CD4-positive, alpha-beta T cell treated with Interleukin-2 at 100 ng/mL for 4 hours (primary cell): ENCODE measurements around the gene SERPINB8.

Experiments used
- DNase-seq: peaks from one replicate; pipeline ENCODE4 v3.0.0-alpha.2; 2020; ENCODE audit warnings: low spot score

The SERPINB8 gene

DNA sequence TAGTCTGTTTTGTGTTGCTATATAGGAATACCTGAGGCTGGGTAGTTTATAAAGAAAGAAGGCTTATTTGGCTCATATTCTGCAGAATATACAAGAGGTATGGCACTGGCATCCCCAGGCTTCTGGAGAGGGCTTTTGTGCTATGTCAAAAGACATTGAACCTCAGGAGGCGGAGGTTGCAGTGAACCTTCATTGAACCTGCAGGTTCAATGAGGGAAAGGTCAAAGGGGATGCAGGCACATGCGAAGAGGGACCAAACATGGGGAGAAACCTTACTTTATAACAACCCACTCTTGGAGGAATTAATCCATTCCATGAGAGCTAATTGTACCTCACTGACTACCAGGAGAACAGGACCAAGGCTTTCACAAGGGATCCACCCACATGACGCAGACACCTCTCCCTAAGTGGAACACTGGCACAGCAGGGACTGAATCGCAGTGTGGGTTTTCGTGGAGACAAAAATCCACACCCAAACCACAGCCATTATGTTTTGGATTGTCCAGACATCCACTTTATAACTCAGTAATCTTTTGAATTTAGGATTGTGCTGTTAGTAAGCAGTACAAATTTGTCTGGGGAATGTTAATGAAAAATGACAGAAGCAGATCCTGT lies 4.1 kb upstream of the SERPINB8 start:
- no peak for DNase-seq

DNA sequence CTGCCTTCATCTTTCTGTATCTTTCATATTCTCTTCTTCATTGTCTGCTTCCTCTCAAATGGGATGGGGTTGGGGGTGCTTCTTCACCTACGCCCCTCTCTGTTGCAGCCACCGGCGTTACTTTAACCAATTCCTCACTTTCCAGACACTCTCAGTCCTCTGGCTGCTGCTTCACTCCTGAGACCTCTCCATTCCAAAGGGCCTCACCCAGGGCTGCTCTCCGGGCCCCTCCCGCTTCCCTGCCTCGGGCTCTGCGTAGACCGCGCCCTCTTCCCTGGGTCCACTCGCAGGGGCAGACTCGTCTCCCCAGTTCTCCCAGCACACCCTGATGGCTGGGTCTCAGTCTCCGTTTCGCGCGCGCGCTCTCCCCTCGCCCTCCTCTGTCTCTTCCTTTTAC lies 926 bp downstream of the SERPINB8 start:
- no peak for DNase-seq

DNA sequence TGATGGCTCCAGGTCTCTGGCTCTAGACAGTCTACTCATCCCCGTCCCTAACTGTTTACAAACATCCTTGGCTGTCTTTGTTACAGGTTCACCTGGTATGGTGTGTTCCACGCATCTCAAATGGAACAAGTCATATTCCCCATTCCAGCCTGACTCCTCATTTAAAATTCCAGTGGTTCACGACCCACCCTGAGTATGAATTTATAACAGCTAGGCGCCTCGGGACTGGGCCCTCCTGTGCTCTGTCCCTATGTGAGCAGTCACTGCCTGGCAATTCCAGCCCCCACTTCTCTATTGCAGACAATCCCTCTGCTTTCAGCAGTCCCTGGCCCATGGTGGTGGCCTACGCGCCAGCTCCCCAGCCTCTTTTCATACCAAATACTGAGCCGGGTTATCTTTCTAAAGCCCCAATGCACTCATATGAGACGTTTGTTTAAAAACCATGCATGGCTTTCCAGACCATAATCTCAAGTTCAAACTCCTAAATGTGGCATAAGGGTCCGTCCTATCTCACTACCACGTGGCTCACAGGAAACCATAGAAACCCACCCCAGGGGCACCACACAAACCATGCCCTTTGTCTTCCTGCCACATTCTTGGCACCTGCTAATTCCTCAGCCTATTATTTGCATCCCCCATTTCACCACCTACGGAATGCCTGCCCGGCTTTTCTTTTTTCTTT lies 1.6 kb downstream of the SERPINB8 start:
- DNase-seq, result no peak

DNA sequence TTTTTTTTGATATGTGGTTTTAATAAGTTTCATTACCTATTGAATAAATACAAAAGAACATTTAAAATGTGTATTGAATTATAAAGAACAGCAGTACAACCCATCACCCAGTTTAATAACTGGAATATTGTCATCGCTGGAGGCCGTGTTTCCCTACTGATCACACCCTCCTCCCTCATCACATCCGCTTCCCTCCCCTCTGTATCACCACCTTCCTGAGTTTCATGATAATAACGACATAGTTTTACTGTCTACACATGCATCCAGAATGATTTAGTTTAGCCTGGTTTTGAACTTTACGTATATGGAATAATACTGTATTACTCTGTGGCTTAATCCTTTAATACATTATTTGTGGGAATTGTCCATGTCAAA lies 2.1 kb downstream of the SERPINB8 start:
- DNase-seq, result no peak

DNA sequence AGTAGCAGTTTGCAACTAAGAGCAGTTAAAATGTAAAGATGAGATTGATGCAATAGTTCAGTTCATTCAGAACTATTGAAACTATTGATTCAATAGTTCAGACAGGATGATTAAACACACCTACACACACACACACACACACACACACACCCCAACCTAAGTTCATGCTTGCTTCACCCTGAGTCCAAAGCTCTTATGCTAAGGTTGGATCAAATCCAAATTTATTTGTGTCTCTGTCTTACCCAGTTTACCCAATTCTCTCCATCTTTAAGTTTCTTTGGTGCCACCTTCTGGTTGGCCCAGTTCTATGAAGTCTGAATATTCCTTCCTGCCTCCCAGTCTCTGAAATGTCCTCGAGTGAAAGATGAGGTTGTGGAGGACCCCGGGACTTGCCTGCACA lies 5.1 kb downstream of the SERPINB8 start:
- DNase-seq, result peak; percentile 47

DNA sequence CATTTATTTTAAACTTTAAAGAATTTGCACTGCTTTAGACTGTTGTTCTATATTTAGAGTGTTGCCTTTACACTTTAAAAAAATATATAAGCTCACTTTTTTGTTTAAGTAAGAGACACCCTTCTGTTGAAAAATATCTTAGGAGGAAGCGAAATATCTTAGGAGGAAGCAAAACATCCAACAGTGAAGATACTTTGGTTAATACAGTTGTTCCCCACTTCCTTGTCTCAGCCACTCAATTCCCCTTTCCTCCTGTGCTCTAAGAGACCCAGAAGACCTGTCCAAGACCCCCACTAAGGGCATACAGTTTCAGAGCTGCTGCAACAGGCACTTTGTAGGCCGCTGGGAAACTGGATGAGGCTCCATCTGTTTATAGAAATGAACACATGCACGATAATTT lies 5.7 kb downstream of the SERPINB8 start:
- DNase-seq, result no peak

DNA sequence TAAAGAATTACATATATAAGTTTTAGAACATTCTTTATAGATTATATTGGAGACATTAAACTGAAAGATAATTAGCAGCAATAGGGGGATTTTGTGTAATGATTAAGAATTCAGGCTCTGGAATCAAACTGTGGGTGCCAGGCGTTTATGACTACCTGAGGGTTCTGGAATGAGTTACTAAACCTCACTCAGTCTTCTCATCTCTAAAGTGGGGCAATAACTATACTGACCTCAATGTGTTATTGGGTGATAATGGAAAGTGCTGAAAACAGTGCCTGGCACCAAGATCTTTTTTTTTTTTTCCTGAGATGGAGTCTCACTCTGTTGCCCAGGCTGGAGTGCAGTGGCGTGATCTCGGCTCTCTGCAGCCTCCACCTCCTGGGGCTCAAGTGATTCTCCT lies 7.2 kb downstream of the SERPINB8 start:
- DNase-seq, result no peak

DNA sequence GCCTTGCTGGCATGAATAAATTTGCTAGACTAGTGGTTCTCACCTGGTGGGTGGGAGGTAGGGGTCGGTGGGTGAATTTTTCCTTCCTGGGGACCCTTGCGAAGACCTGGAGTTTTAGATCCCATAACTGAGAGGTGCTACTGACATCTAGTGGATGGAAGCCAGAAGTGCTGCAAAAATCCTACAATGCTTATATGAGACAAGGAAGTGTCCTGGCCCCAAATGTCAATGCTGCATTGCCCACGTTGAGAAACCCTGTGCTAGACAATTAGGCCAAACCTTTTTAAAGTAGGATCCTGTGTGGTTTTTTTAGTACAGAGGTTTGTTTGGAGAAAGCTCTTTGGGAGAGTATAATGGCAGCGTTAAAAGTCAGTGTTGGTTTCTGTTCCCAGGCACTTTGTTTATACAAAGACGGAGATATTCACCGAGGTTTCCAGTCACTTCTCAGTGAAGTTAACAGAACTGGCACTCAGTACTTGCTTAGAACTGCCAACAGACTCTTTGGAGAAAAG lies 9.6 kb downstream of the SERPINB8 start:
- DNase-seq, result peak; percentile 64

DNA sequence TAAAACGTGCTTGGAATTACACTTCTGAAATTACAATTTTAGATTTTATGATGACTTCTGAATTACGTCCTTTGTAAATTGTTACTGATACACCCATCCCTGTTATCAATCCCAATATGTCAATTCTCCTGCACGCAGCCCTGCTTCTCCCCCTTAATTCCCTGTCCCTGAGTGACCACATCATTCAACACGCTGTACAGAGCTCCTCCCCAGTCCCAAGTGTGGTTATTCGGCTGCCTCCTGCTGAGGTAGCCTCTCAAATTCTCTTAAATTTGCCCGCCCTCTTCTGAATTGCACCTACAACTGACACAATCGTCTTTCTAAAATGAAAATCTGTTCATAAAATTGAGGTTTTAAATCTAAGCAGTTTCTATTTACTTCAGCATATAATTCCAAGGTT lies 10.1 kb downstream of the SERPINB8 start:
- DNase-seq, result no peak

DNA sequence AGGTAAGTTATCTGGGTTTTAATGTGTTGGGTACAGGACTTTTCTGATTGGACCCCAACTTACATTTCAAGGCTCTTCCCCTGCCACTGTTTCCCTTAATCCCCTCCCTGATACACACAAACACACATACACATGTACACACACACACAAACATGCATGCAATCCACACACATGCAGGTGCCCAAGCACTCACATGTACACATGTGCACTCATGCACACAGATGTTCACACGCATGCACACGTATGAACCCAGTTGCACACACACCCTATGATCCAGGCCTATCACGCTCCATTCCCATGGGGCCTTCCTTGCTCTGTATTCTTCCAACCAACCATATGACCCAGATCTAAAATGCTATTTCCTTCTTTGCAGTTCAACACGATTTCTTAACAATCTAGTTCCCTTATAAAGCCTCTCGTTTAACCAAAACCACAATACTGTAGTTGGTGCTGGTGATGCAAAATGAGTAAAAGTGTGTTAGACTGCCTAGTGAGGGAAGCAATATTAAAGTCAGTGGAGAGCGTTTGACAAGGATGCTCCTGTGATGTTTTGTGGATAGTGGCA lies 11.1 kb downstream of the SERPINB8 start:
- DNase-seq, result no peak

DNA sequence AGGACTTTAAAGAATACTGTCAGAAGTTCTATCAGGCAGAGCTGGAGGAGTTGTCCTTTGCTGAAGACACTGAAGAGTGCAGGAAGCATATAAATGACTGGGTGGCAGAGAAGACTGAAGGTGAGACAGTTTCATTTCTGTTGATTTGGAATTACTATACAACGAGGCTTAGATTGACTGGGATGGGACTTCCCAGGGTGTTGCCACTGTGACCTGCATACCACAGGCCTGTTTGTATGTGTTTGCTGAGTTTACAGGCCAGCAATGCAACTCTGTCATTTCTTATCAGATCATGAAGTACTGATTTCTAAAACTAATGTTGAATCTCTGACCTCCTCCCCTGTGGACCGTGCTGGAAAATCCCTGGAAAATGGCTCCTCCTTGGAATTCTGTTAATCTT lies 11.8 kb downstream of the SERPINB8 start:
- no peak for DNase-seq

DNA sequence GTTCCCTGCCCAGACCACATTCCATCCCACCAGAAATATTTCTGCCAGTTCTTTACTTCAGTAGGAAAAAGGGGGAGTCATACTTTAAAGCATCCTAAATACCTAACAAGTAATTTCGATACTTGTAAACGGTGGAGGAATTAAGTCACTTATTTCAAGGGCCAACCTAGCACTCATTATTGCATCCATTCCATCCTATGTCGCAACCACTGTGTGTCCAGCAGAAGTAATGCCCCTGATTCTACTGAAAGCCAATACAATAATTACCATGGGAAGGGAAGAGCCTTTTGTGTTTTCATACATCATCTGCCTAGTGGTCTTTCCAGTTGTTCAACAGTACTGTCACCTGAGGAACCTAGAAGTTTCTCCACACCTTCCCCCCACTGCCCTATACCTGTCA lies 12.5 kb downstream of the SERPINB8 start:
- DNase-seq, result no peak

DNA sequence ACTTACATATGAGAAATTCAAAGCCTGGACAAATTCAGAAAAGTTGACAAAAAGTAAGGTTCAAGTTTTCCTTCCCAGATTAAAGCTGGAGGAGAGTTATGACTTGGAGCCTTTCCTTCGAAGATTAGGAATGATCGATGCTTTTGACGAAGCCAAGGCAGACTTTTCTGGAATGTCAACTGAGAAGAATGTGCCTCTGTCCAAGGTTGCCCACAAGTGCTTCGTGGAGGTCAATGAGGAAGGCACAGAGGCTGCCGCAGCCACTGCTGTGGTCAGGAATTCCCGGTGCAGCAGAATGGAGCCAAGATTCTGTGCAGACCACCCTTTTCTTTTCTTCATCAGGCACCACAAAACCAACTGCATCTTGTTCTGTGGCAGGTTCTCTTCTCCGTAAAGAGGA lies 17.0 kb downstream of the SERPINB8 start:
- DNase-seq, result no peak

DNA sequence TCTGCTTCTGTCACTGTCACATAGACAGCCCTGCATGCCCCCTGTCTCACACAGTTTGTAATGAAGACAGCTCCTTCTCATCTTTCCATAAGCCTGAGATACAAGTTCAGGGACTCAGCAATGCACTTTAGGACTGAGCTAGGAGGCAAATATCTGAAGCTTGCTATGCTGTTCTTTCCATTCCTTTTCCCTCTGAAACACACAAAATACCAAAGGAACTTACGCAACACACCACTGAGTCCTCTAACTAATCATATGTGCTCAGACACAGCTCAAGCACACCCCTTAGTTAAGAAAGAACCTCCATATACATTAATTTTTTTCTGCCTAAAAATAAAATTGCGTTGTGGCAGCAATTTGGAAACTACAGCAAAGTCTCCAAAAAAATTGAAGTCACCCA lies 17.9 kb downstream of the SERPINB8 start:
- DNase-seq, result no peak

DNA sequence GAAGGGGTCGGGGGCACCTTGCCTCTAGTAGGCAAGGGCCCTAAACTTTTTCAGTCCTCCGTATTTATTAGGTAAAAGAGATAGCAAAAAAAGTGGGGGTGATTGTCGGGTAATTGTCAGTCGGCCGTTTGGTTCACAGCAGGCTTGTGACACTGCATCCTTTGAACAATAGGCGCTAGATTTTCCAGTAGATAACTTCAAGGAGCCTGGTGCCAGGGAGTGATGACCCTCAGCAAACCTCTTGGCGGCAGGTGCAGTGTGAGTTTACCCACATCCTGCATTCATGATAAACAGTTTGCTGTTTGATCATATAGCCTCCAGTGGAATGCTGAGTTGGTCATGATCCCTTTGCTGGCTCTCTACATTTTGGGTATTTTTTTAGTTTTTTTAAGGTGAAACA lies 22.9 kb downstream of the SERPINB8 start:
- no peak for DNase-seq

DNA sequence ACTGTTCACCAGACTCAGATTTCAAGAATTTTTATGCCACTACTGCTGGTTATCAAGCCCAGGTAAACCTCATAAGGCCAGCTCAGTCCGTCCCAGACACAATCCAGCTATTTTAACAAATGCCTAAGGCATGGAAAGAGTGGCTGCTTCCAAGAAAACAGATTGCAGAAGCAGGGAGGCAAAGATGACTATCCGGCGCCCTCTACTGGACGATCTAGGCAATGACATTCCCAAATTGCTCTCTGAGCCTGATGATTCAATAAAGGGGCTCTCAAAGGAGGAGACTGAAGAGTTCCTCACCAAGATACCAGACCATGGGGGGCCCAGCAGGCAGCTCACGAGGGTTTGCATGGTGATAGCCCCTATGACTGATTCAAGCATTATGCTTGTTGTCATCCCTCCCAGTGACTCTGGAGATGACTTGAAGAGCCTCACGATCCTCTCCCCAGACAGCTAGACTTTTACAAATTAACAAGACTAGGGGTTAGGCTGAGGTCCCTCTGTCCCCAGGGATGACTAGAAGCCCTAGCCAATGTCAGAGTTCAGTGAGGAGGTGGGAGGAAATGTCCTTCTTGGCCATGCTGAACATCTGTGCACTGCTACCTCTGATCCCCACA lies 25.0 kb downstream of the SERPINB8 start:
- DNase-seq, result peak; percentile 56

DNA sequence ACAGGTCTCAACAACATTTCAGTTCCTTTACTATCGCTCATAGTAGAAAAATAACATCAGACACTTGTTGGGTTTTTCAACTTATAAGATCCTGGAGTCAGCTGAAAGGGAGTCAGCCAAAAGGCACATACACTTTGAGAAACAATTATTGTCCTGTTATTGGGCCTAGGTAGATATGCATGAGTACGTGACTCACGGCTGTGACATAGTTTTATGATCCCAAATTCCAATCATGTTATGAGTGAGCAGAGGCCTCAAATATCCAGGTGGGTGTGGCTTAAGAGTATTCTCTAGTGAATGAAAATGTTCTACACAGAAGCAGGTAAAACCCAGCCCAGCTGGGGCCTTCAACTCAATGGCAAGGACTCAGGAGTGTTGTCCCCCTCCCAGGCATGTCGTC lies 27.2 kb downstream of the SERPINB8 start:
- no peak for DNase-seq

DNA sequence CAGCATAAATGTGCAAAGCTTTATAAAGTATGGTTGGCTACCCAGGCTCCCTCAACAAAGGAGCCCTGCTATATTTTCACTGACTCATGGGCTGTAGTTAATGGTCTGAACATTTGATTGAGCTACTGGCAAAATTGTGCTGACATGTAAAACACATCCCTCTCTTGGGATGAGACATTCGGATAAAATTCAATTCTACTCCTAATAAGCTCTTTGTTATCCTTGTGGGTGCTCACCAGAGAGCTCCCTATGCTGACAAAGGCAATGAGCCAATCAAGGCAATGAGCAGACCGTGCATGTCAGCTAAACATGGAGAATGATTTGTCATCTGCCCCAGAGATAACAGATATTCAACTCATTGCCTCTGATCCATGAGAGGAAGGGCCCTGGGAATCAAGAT lies 27.7 kb downstream of the SERPINB8 start:
- DNase-seq, result no peak

DNA sequence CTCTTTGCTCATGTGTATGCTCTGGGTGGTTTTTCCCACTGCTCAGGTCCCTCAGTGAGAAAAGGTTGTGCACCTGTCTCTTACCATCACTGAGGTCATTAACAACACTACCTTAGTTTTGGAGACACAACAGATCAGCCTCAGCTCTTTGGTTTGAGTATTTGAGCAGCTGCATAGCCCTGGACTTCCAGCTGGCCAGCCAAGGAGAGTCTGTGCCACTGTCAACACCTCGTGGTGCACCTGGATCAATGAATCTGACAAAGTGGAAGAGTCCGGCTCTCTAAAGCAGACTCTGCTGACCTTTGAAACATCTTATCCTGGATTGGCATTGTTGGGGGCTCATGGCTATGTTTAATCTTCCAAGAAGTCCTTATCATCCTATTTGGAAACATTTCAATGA lies 30.0 kb downstream of the SERPINB8 start:
- no peak for DNase-seq

DNA sequence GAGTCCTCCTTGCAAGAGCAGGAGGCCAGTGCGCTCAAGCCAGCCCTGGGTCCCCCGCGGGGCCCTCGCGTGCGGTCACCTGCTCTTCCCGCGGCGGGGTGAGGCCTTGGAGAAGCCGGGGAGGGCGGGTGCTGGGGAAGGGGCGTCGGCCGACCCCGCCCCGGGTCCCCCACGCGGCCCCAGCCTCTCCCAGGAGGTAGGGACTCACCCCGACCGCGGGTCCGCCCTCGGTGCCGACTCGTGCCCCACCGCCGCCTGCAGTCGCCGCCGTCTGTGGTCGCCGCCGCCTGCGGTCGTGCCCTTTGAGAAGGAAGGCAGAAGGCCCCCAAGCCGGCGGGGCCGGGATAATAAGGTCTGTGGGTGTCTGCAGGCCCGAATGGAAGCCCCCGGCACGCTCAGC lies 32.7 kb downstream of the SERPINB8 start:
- no peak for DNase-seq

DNA sequence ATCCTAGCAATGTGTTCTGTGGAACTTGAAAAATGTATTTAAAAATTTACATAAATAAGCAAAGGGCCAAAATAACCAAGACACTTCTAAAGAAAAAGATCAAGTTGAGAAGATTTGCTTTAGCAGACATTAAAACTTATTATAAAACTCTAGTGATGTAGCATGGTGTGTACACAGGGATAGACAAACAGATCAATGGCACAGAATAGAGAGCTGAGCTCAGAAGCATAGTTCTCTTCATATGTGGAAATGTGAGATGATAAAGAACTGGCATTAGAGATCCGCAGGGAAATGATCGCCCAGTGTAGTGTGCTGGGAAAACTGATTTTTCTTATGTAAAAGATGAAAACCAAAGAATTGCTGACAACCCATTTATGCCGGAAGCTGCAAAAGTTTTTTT lies 39.4 kb downstream of the SERPINB8 start:
- DNase-seq, result no peak

DNA sequence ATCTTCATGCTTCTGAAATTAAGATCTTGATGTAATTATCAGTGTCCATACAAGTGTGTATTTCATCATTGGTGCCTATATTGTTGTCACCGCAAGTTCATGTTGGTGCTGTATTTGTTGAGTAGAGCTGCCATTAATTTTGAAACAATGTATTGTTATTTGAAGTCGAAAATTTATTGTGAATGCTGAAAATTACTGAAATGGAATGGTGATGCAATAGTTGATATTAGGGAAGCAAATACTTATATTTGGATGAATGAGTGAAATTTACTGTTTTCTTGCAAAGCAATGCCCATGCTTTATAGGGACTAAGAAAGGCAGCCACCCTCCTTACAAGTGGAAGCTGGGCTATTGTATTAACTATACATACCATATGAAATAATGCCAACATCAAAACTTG lies 41.6 kb downstream of the SERPINB8 start:
- DNase-seq, result no peak

DNA sequence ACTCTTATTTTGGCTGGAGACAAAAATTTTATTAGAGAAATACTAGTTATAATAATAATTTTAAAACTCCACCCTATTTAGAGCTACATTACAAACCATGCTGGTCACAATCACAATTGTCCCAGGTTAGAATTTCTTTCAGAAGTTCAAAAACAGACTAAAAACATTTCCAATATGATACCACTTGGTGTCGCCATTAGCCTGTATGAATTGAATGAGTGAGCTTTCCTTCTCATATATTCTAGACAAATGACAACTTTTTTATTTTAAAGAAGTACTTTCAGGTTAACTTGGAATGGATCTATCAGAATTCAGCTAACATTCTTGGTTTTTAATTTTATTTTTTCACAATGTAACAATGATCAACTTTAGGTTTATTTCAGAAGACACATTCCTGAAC lies 48.0 kb downstream of the SERPINB8 start:
- DNase-seq, result no peak
